ENCODE measurements around the gene HFE. TPM values are rescaled to one million over a fixed set of nuclear protein-coding genes. Genes with fewer than 3 reads are reported as not detected.

The HFE gene, protein sequence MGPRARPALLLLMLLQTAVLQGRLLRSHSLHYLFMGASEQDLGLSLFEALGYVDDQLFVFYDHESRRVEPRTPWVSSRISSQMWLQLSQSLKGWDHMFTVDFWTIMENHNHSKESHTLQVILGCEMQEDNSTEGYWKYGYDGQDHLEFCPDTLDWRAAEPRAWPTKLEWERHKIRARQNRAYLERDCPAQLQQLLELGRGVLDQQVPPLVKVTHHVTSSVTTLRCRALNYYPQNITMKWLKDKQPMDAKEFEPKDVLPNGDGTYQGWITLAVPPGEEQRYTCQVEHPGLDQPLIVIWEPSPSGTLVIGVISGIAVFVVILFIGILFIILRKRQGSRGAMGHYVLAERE
- 1.9 TPM in 1 of 2 replicates, not detected in the other for polyA plus RNA-seq

DNA sequence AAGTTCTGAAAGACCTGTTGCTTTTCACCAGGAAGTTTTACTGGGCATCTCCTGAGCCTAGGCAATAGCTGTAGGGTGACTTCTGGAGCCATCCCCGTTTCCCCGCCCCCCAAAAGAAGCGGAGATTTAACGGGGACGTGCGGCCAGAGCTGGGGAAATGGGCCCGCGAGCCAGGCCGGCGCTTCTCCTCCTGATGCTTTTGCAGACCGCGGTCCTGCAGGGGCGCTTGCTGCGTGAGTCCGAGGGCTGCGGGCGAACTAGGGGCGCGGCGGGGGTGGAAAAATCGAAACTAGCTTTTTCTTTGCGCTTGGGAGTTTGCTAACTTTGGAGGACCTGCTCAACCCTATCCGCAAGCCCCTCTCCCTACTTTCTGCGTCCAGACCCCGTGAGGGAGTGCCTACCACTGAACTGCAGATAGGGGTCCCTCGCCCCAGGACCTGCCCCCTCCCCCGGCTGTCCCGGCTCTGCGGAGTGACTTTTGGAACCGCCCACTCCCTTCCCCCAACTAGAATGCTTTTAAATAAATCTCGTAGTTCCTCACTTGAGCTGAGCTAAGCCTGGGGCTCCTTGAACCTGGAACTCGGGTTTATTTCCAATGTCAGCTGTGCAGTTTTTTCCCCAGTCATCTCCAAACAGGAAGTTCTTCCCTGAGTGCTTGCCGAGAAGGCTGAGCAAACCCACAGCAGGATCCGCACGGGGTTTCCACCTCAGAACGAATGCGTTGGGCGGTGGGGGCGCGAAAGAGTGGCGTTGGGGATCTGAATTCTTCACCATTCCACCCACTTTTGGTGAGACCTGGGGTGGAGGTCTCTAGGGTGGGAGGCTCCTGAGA lies at the start of gene HFE:
HFE (plus strand) TSS at position 146 of the 832 bp plus-strand sequence; CDS start at position 158, 12 bp downstream.

Other genes starting within 250 kb of the HFE start
- not detected in 2 replicates for gene SLC17A3, start 213.2 kb upstream of the HFE start, polyA plus RNA-seq
- gene SLC17A2, start 156.7 kb upstream of the HFE start, polyA plus RNA-seq, result not detected in 2 replicates
- 0.22 TPM in 1 of 2 replicates, not detected in the other for gene TRIM38, start 124.6 kb upstream of the HFE start, polyA plus RNA-seq

Measured in Purkinje cell (primary cell).